Activated T-cell treated with anti-CD3 and anti-CD28 coated beads for 24 hours (primary cell): Measurements from ENCODE around the gene FAM111A.

Source experiments
- DNase-seq: peaks from one replicate; pipeline ENCODE4 v3.0.0-alpha.2; 2020; ENCODE audit warnings: low read depth

The FAM111A gene

GRCh38 chr11:59180168-59180776, 37.6 kb downstream of the FAM111A start:
- no peak for DNase-seq

GRCh38 chr11:59180907-59181306, 38.3 kb downstream of the FAM111A start:
- no peak for DNase-seq

GRCh38 chr11:59181746-59182456, 39.2 kb downstream of the FAM111A start:
- DNase-seq = no peak

GRCh38 chr11:59182457-59183151, 39.9 kb downstream of the FAM111A start:
- DNase-seq = no peak

GRCh38 chr11:59183771-59184170, 41.1 kb downstream of the FAM111A start:
- DNase-seq = no peak

GRCh38 chr11:59184691-59185339, 42.2 kb downstream of the FAM111A start:
- no peak for DNase-seq

- DNase-seq = no peak
Measured at GRCh38 chr11:59185386-59185945, 42.8 kb downstream of the FAM111A start.

GRCh38 chr11:59186130-59186594, 43.5 kb downstream of the FAM111A start:
- DNase-seq = peak; percentile 31

- no peak for DNase-seq
Measured at GRCh38 chr11:59187035-59187434, 44.4 kb downstream of the FAM111A start.

GRCh38 chr11:59187587-59187986, 44.9 kb downstream of the FAM111A start:
- no peak for DNase-seq

- no peak for DNase-seq
Measured at GRCh38 chr11:59188954-59189353, 46.3 kb downstream of the FAM111A start.

GRCh38 chr11:59189986-59190385, 47.3 kb downstream of the FAM111A start:
- DNase-seq = no peak

- no peak for DNase-seq
Measured at GRCh38 chr11:59191095-59191494, 48.4 kb downstream of the FAM111A start.

- no peak for DNase-seq
Measured at GRCh38 chr11:59191890-59192289, 49.2 kb downstream of the FAM111A start.

- DNase-seq = no peak
Measured at GRCh38 chr11:59192446-59193020, 49.9 kb downstream of the FAM111A start.

GRCh38 chr11:59193587-59194130, 51.0 kb downstream of the FAM111A start:
- no peak for DNase-seq

GRCh38 chr11:59195586-59195985, 52.9 kb downstream of the FAM111A start:
- DNase-seq = no peak

GRCh38 chr11:59196777-59197176, 54.1 kb downstream of the FAM111A start:
- DNase-seq = no peak

GRCh38 chr11:59197991-59198390, 55.3 kb downstream of the FAM111A start:
- DNase-seq = no peak

GRCh38 chr11:59198726-59199125, 56.1 kb downstream of the FAM111A start:
- DNase-seq = no peak

- peak; percentile 23 for DNase-seq
Measured at GRCh38 chr11:59199546-59200422, 57.1 kb downstream of the FAM111A start.
